ENCODE measurements around the gene RBP2.

DNA sequence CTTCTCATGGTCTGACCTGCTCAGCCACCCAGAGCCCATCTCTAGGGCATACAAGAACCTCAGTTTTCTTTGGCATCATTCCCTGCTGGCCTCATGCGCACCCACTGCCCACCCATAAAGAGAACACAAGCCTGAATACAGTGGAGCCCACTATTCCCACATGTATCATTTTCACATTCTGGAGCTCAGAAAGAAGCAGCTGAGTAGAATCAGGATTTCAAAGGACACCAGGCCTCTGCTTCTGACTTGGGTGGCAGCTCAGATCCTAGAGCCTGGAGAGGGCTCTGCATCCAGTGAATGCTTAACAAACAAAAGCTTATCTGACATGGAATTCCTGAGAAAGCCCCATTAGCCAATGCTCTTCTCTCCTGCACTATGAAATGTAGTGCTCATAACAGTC, 34.7 kb downstream of the RBP2 start:
- TF ChIP-seq RUNX3 (IDR thresholded peaks at IDR 0.05; ENCODE audit: low read length) (no peak), EP300 (IDR thresholded peaks at IDR 0.05; ENCODE audit: borderline replicate concordance in 1 of 2, control insufficient read depth in 1 of 2, low read depth in 2 of 2, low read length in 2 of 2) (no peak), TCF12 (IDR thresholded peaks at IDR 0.05; ENCODE audit: low read depth, low read length) (no peak), POLR2A (IDR thresholded peaks at IDR 0.05; ENCODE audit: low read depth, low read length) (no peak), MXI1 (IDR thresholded peaks at IDR 0.05; ENCODE audit: low read depth, low read length) (no peak), TCF3 (IDR thresholded peaks at IDR 0.05; ENCODE audit: borderline replicate concordance, insufficient read depth, low read depth, low read length) (no peak), GABPA (IDR thresholded peaks at IDR 0.05; ENCODE audit: low read depth) (no peak), MEF2B (IDR thresholded peaks at IDR 0.05; ENCODE audit: partially characterized antibody, poor library complexity, severe bottlenecking) (no peak), ETV6 (conservative IDR thresholded peaks at IDR 0.05 in 1 of 2, IDR thresholded peaks at IDR 0.05 in 1 of 2; ENCODE audit: borderline replicate concordance in 1 of 2, low read depth in 1 of 2) (no peak)
- TF ChIP-seq, protein P1, sequence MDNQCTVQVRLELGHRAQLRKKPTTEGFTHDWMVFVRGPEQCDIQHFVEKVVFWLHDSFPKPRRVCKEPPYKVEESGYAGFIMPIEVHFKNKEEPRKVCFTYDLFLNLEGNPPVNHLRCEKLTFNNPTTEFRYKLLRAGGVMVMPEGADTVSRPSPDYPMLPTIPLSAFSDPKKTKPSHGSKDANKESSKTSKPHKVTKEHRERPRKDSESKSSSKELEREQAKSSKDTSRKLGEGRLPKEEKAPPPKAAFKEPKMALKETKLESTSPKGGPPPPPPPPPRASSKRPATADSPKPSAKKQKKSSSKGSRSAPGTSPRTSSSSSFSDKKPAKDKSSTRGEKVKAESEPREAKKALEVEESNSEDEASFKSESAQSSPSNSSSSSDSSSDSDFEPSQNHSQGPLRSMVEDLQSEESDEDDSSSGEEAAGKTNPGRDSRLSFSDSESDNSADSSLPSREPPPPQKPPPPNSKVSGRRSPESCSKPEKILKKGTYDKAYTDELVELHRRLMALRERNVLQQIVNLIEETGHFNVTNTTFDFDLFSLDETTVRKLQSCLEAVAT (IDR thresholded peaks at IDR 0.05): no peak
- TF ChIP-seq, protein P2, sequence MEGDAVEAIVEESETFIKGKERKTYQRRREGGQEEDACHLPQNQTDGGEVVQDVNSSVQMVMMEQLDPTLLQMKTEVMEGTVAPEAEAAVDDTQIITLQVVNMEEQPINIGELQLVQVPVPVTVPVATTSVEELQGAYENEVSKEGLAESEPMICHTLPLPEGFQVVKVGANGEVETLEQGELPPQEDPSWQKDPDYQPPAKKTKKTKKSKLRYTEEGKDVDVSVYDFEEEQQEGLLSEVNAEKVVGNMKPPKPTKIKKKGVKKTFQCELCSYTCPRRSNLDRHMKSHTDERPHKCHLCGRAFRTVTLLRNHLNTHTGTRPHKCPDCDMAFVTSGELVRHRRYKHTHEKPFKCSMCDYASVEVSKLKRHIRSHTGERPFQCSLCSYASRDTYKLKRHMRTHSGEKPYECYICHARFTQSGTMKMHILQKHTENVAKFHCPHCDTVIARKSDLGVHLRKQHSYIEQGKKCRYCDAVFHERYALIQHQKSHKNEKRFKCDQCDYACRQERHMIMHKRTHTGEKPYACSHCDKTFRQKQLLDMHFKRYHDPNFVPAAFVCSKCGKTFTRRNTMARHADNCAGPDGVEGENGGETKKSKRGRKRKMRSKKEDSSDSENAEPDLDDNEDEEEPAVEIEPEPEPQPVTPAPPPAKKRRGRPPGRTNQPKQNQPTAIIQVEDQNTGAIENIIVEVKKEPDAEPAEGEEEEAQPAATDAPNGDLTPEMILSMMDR (IDR thresholded peaks at IDR 0.05 in 2 of 3, conservative IDR thresholded peaks at IDR 0.05 in 1 of 3; ENCODE audit: control insufficient read depth in 2 of 3, extremely low read depth in 1 of 3, insufficient read depth in 1 of 3, low read depth in 3 of 3, low read length in 3 of 3): no peak
- TF ChIP-seq, protein P3, sequence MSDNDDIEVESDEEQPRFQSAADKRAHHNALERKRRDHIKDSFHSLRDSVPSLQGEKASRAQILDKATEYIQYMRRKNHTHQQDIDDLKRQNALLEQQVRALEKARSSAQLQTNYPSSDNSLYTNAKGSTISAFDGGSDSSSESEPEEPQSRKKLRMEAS (IDR thresholded peaks at IDR 0.05; ENCODE audit: low read depth, low read length): no peak

All from GM12878 (cell line).